Endothelial cell (in vitro differentiated cells): ENCODE measurements around the gene ACOD1. TPM values are rescaled to one million over a fixed set of nuclear protein-coding genes. Genes with fewer than 3 reads are reported as not detected.
"Not testable (repeated sequence)": the region's sequence is repeated elsewhere in the genome, so short reads cannot be mapped to it uniquely, and the experiment has no call there.

ENCODE experiments used
- DNase-seq: peaks from one replicate; pipeline ENCODE4 v3.0.0; 2021; ENCODE audit warnings: low spot score
- H3K27ac Mint-ChIP-seq: one replicate; pipeline ENCODE4 v1.8.0; 2021; ENCODE audit warnings: mixed read lengths, inconsistent platforms; ENCODE audit not compliant: unreplicated experiment
- H3K27me3 Mint-ChIP-seq: one replicate; pipeline ENCODE4 v1.8.0; 2021; ENCODE audit warnings: mild to moderate bottlenecking, moderate library complexity, mixed read lengths, inconsistent platforms; ENCODE audit not compliant: unreplicated experiment
- H3K36me3 Mint-ChIP-seq: one replicate; pipeline ENCODE4 v1.8.0; 2021; ENCODE audit warnings: mild to moderate bottlenecking, low read depth, mixed read lengths, inconsistent platforms; ENCODE audit not compliant: unreplicated experiment
- H3K4me1 Mint-ChIP-seq: one replicate; pipeline ENCODE4 v1.8.0; 2021; ENCODE audit warnings: mild to moderate bottlenecking, mixed read lengths, inconsistent platforms; ENCODE audit not compliant: unreplicated experiment
- H3K4me3 Mint-ChIP-seq: one replicate; pipeline ENCODE4 v1.8.0; 2021; ENCODE audit warnings: mild to moderate bottlenecking, mixed read lengths, inconsistent platforms; ENCODE audit not compliant: unreplicated experiment
- H3K9me3 Mint-ChIP-seq: one replicate; pipeline ENCODE4 v1.8.0; 2021; ENCODE audit warnings: mixed read lengths, inconsistent platforms; ENCODE audit not compliant: unreplicated experiment
- CTCF ChIP-seq: fragments of 200-600 bp; sonication (generic); IDR thresholded peaks from one replicate; pipeline ENCODE4 v1.5.0; 2021; ENCODE audit warnings: antibody characterized with exemption; ENCODE audit not compliant: unreplicated experiment
- total RNA-seq: library from RNA; stranded (reverse); fragmentation: NEBNext Ultra II Directional; extraction: Animal tissue kit (Norgen Biotek cat#: 25700); gene quantifications from one replicate; pipeline ENCODE4 v1.2.1, GENCODE V29; 2021; ENCODE audit not compliant: unreplicated experiment

ACOD1 gene
- total RNA-seq, 1 donor from 2014 or later = not detected

DNA sequence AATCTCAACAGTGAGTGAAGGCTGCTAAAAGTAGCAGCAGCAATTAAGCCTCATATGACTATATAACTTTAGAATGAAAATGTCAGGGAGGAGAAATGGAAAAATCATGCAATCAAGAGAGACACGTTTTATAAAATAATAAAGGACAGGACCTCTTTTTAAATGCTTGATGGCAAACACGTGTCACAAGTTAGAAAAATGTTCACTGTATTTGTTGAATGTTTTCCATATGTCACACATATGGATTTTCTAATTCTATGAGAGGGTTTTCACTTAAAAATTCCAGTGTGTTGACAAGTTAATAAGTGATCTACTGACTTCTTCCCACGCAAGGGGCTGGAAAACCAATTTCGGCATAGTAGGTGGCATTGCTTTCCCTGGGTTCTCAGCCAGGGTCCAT lies 34.4 kb upstream of the ACOD1 start:
- no peak for DNase-seq
- H3K9me3 Mint-ChIP-seq = no peaks in the 10 kb centered on the region
- TF ChIP-seq CTCF = no peak
- no peaks in the 10 kb centered on the region for H3K27me3 Mint-ChIP-seq
- no peaks in the 10 kb centered on the region for H3K4me1 Mint-ChIP-seq
- H3K36me3 Mint-ChIP-seq = no peaks in the 10 kb centered on the region
- H3K27ac Mint-ChIP-seq = no peak overlapping the region
- H3K4me3 Mint-ChIP-seq = no peak overlapping the region

DNA sequence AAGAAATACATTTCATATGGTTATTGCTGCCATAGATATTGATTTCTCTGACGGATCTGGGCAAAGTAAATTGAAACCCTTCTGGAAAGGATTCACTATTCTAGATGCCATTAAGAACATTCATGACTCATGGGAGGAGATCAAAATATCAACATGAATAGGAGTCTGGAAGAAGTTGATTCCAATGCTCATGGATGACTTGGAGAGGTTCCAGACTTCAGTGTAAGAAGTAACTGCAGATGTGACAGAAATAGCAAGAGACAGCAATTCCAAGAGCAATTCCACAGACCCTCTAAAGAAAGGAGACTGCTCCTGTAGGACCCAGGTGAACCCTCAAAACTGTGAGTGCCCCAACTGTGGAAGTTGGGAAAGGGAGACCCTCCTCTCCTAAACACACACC lies 31.2 kb upstream of the ACOD1 start:
- H3K4me1 Mint-ChIP-seq = no peaks in the 10 kb centered on the region
- no peak overlapping the region for H3K4me3 Mint-ChIP-seq
- TF ChIP-seq CTCF = no peak
- no peaks in the 10 kb centered on the region for H3K36me3 Mint-ChIP-seq
- no peak overlapping the region for H3K27ac Mint-ChIP-seq
- H3K9me3 Mint-ChIP-seq = no peaks in the 10 kb centered on the region
- no peak for DNase-seq
- H3K27me3 Mint-ChIP-seq = no peaks in the 10 kb centered on the region

GRCh38 chr13:76917755-76918481 lies 30.4 kb upstream of the ACOD1 start:
- DNase-seq, H3K4me1 Mint-ChIP-seq, H3K4me3 Mint-ChIP-seq, H3K36me3 Mint-ChIP-seq, H3K27me3 Mint-ChIP-seq, H3K9me3 Mint-ChIP-seq, H3K27ac Mint-ChIP-seq: not testable (repeated sequence)

DNA sequence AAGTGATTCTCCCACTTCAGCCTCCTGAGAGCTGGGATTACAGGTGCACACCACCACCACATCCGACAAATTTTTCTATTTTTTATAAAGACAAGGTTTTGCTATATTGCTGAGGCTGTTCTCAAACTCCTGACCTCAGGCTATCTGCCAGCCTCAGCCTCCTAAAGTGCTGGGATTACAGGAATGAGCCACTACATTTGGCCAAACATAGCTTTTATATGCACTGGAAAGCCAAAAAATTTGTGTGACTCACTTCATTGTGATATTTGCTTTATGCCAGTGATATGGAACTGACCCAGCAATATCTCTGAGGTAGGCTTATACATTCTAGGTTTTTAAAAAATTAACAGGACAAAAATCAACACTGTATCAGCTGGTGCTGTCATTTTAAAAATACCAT lies 26.8 kb upstream of the ACOD1 start:
- H3K4me1 Mint-ChIP-seq = no peaks in the 10 kb centered on the region
- no peak for TF ChIP-seq CTCF
- no peak for DNase-seq
- no peaks in the 10 kb centered on the region for H3K36me3 Mint-ChIP-seq
- no peak overlapping the region for H3K27ac Mint-ChIP-seq
- no peaks in the 10 kb centered on the region for H3K9me3 Mint-ChIP-seq
- H3K4me3 Mint-ChIP-seq = no peak overlapping the region
- H3K27me3 Mint-ChIP-seq = no peaks in the 10 kb centered on the region

- DNase-seq = no peak
- Mint-ChIP-seq H3K27me3 (no peaks in the 10 kb centered on the region), H3K36me3 (no peaks in the 10 kb centered on the region), H3K4me1 (no peaks in the 10 kb centered on the region), H3K4me3 (no peak overlapping the region), H3K27ac (no peak overlapping the region), H3K9me3 (no peaks in the 10 kb centered on the region)
- TF ChIP-seq CTCF = no peak
Observed at GRCh38 chr13:76925115-76925514, 23.2 kb upstream of the ACOD1 start.
